ENCODE measurements around the gene WDR41.

WDR41 gene

GRCh38 chr5:77443670-77444069, 48.4 kb downstream of the WDR41 start:
- no peak for DNase-seq

- DNase-seq, result no peak
Observed at GRCh38 chr5:77438071-77438470, 54.0 kb downstream of the WDR41 start.

DNA sequence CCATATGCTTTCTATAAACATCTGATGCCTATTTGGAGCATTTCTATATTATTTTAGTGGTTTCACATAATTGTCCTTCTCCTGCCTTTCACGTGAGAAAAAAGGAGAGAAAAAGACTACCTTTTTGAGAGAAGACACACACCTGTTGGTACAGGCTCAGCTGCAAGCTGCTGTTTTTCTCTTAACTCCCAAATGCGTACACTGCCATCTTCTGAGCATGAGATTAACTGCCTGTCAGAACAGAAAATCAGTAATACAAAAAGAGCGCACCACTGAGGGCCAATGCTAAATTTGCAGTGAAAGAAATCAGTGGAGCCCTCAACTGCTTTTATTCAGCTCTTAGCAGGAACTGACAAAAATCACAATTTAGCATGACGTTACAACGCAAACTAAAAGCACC, 54.9 kb downstream of the WDR41 start:
- no peak for DNase-seq

GRCh38 chr5:77431719-77432118, 60.4 kb downstream of the WDR41 start:
- no peak for DNase-seq

GRCh38 chr5:77431286-77431685, 60.8 kb downstream of the WDR41 start:
- no peak for DNase-seq

GRCh38 chr5:77430726-77431125, 61.4 kb downstream of the WDR41 start:
- DNase-seq, result no peak

DNA sequence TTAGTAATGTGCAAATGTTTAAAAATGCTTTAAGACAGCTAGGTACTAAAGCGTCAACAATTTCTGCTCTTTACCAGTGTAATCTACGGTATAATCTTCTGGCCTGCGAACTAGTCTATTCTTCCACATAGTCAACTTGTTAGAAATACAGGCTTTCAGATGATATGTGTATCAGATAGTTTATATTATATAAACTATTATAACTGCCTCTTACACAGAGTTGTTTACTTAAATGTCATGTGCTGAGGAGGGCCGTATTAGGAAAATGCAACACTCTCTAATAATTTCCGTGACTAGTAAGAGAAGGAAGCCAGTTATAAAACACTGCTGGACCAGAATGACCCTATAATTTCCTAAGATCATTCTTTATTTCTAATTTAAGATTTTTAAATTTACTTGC, 63.6 kb downstream of the WDR41 start:
- no peak for DNase-seq

GRCh38 chr5:77427998-77428397, 64.1 kb downstream of the WDR41 start:
- no peak for DNase-seq

DNA sequence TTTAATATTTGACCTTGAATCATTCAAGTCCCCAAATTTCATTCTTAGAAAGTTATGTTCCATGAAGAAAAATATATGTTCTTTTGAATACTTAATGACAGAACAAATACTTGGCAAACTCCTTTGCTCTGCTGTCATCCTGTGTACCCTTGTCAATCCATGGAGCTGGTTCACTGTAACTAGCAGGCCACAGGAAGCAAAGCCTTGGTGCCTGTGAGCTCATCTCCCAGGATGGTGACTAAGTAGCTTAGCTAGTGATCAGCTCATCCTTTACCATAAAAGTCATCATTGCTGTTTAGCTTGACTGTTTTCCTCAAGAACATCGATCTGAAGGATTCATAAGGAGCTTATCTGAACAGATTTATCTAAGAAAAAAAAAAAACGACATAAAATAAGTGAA, 65.4 kb downstream of the WDR41 start:
- no peak for DNase-seq

- DNase-seq, result no peak
Observed at GRCh38 chr5:77425998-77426659, 66.0 kb downstream of the WDR41 start.

DNA sequence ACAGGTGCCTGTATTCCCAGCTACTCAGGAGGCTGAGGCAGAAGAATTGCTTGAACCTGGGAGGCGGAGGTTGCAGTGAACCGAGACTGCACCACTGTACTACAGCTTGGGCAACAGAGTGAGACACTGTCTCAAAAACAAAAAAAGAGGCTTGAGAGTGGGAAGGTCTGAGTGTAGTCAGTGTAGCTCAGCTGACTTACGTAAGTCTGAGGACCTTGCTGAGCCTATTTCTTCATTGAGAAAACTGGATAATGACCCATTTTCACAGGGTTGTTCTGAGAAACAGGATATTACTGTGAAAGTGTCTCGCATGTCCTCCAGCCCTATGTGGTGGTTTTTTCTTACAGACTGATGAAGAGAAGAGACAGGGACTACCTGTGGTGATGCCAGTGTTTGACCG, 66.7 kb downstream of the WDR41 start:
- no peak for DNase-seq

DNA sequence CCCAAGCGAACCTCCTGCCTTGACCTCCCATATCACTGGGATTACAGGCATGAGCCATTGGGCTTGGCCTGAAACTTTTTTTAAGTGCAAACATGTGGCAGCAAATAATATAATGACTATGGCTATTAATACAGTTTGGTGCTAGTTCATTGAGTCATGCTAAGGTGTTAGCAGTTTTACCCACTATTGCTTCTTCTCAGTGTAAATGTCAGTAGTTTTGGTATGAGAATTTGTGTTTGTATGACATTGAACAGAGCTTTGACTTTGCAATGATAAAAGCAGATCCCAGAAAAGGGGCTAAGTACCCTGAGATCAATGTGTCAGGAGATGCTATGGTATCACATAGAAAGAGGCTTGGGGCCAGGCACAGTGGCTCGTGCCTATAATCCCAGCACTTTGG, 67.2 kb downstream of the WDR41 start:
- DNase-seq, result no peak

DNA sequence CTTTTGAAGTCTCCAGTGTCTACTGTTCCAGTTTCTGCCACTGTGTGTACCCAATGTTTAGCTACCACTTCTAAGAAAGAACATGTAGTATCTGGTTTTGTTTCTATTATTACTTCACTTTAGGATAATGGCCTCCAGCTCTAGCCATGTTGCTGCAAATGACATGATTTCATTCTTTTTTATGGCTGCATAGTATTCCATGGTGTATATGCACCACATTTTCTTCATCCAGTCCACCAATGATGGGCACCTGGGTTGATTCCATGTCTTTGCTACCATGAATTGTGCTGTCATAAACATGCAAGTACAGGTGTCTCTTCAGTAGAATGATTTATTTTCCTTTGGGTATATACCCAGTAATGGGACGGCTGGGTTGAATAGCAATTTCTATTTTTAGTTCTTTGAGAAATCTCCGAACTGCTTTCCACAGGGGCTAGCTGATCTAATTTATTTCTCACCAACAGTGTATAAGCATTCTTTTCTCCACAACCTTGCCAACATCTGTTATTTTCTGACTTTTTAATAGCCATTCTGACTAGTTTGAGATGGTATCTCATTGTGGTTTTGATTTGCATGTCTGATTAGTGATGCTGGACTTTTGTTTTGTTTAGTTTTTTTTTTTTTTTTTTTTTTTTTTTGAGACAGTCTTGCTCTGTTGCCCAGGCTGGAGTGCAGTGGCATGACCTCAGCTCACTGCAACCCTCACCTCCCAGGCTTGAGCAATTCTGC, 68.9 kb downstream of the WDR41 start:
- no peak for DNase-seq

DNA sequence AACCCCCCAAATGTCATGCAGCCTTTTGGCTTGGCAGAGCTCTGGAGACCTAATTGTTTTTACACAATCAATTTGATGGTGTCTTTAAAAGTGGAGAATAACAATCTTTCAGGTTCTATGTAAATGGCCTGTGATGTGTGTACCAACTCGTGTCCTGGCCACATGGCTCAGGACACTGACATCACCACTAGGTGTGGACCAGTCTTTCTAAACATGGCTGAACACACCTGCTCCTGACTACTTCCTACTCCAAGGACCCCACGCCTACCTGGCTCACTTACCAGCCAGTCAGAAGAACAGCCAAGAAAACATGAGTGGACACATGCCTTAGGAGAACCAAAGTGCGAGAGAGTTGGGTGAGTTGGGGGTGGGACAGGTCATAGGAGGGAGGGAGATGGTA, 71.2 kb downstream of the WDR41 start:
- DNase-seq, result no peak

DNA sequence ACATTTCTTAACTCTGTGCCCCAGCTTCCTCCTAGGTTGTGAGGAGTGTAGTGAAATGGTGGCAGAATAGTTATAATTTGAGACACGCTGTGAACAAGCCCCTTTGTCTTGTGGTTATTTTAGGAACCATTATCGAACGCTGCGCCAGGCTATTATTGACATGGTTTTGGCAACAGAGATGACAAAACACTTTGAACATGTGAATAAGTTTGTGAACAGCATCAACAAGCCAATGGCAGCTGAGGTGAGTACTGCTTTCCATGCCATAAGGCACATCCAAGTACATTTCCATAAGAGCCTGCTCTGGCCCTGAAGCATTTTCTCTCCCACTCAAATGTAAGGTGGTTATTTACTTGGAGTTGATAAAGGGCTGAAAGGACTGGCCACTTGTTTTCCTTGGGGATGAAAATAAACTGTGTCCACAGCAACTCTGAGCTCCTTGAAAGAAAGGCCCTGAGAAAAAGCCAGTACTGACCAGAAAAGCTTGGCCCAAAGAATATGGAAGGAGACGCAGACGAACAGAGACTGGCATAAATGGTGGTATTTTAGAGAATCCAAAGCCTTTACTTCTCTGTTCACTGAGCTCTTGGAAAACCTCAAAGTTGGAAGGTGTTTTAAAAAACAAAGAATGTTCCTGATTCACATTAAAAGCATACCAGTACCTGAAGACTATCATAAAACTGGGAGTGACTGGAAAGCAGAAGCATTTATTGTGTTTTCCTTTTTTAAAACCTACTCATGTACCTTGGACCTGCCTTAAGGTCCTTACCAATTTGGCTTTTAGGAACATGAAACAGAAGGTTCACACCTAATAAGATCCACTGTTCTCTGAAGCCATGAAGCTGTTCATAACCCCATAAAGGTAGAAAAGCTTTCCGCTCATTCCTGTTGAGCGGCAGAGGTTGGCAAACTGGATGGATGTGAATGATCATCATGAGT, 72.2 kb downstream of the WDR41 start:
- DNase-seq, result no peak

GRCh38 chr5:77418601-77419581, 73.2 kb downstream of the WDR41 start:
- no peak for DNase-seq

GRCh38 chr5:77418162-77418561, 74.0 kb downstream of the WDR41 start:
- DNase-seq, result no peak

- no peak for DNase-seq
Observed at GRCh38 chr5:77413049-77413448, 79.1 kb downstream of the WDR41 start.

GRCh38 chr5:77409870-77410621, 82.1 kb downstream of the WDR41 start:
- no peak for DNase-seq

DNA sequence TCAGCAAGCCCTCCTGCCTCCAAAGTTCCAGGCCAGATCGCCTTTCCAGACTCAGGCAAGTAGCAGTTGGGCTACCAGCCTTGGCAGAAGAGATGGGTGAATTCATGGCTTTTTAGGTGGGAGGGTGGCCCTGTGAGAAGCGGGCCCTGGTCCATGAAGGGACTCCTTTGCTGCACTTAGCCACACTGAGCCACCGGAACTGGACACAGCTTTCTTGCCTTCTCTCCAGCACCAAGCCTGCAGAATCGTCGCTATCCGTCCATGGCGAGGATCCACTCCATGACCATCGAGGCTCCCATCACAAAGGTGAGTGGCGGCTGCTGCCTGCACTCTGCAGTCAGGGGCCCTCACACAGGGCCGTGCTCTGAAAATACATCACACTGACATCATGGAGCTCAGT, 85.0 kb downstream of the WDR41 start:
- DNase-seq, result no peak

DNA sequence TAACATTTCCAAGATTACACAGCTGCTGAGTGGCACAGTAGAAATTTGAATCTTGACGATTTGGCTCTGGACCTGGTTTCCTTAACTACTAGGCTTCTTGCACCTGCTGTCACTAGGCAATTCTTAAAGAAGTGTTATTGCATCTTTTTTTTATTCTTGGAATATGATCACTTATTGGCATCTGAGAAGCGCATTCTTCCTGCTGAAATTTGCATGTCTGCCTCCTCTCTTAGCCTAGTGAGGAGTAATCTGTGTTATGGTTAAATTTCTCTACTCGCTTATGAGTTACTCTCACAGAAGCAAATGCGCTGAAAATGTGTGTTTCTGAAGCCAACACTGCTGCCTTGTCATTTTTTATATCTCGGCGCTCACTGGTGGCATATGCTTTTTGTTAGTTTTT, 89.3 kb downstream of the WDR41 start:
- DNase-seq, result no peak

GRCh38 chr5:77400645-77401044, 91.5 kb downstream of the WDR41 start:
- DNase-seq, result no peak
